ENCODE data around the gene PPP1R7. TPM values are rescaled to one million over a fixed set of nuclear protein-coding genes. Genes with fewer than 3 reads are reported as not detected.
A peak's percentile ranks its signal among the peaks of the same experiment; 100 is the strongest.

Gene PPP1R7
- total RNA-seq, 1 experiment from 2014 or later = 49.1 TPM

- Mint-ChIP-seq H3K4me3 (no peak overlapping the region), H3K36me3 (peaks cover 44% of the 10 kb centered on the region), H3K27ac (peak overlapping the region; percentile 68), H3K9me3 (no peaks in the 10 kb centered on the region), H3K4me1 (no peaks in the 10 kb centered on the region), H3K27me3 (ENCODE audit: low read depth) (no peaks in the 10 kb centered on the region)
- ChIA-PET POLR2A (no interaction called here), CTCF (no interaction called here)
- ATAC-seq (no peak), DNase-seq (ENCODE audit: low spot score) (no peak)
- TF ChIP-seq TEAD4 (CRISPR knock-in tag; IDR thresholded peaks at IDR 0.05) (no peak), JUN (CRISPR knock-in tag; IDR thresholded peaks at IDR 0.05) (no peak), ESRRA (CRISPR knock-in tag; IDR thresholded peaks at IDR 0.05; ENCODE audit: borderline replicate concordance) (no peak), MYBL2 (CRISPR knock-in tag; IDR thresholded peaks at IDR 0.05) (no peak), HMGXB4 (CRISPR knock-in tag; IDR thresholded peaks at IDR 0.05) (no peak), ZNF416 (CRISPR knock-in tag; IDR thresholded peaks at IDR 0.05) (no peak), PRDM15 (CRISPR knock-in tag; IDR thresholded peaks at IDR 0.05) (no peak), NFYB (CRISPR knock-in tag; conservative IDR thresholded peaks at IDR 0.05; ENCODE audit: low read depth) (no peak), RORB (CRISPR knock-in tag; IDR thresholded peaks at IDR 0.05) (no peak), CBFB (CRISPR knock-in tag; IDR thresholded peaks at IDR 0.05; ENCODE audit: low read depth) (no peak), EMX1 (CRISPR knock-in tag; IDR thresholded peaks at IDR 0.05) (no peak), ATF6 (CRISPR knock-in tag; IDR thresholded peaks at IDR 0.05) (no peak), ZNF121 (CRISPR knock-in tag; IDR thresholded peaks at IDR 0.05) (no peak), CDX4 (CRISPR knock-in tag; IDR thresholded peaks at IDR 0.05; ENCODE audit: borderline replicate concordance) (no peak), MXD4 (CRISPR knock-in tag; IDR thresholded peaks at IDR 0.05; ENCODE audit: borderline replicate concordance) (no peak)
- TF ChIP-seq, protein P1, sequence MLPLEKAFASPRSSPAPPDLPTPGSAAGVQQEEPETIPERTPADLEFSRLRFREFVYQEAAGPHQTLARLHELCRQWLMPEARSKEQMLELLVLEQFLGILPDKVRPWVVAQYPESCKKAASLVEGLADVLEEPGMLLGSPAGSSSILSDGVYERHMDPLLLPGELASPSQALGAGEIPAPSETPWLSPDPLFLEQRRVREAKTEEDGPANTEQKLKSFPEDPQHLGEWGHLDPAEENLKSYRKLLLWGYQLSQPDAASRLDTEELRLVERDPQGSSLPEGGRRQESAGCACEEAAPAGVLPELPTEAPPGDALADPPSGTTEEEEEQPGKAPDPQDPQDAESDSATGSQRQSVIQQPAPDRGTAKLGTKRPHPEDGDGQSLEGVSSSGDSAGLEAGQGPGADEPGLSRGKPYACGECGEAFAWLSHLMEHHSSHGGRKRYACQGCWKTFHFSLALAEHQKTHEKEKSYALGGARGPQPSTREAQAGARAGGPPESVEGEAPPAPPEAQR (CRISPR knock-in tag; IDR thresholded peaks at IDR 0.05) = no peak
These were observed 78.7 kb downstream of the PPP1R7 start for GRCh38 chr2:241228860-241229516.

All from WTC11 (cell line).